Measurements from ENCODE around the gene CUX1. TPM values are rescaled to one million over a fixed set of nuclear protein-coding genes. Genes with fewer than 3 reads are reported as not detected.
"Not testable (repeated sequence)": the region's sequence is repeated elsewhere in the genome, so short reads cannot be mapped to it uniquely, and the experiment has no call there.

CUX1 gene
- total RNA-seq, 3 donors from 2014 or later = 85.2 to 167 (median 120) TPM

- Histone ChIP-seq H3K9me3 (no peaks in the 10 kb centered on the region), H3K36me3 (ENCODE audit: low read depth) (no peaks in the 10 kb centered on the region), H3K4me1 (ENCODE audit: low read depth) (peaks cover 51% of the 10 kb centered on the region), H3K4me3 (no peak overlapping the region)
- TF ChIP-seq CTCF (IDR thresholded peaks at IDR 0.05) = no peak
- ATAC-seq = no peak
- no peak for DNase-seq
- intact Hi-C loops (cut with DNase I, micrococcal nuclease) = no loop called here
Measured at GRCh38 chr7:101880282-101881054, 63.0 kb downstream of the CUX1 start.

- no peaks in the 10 kb centered on the region for H3K9me3 ChIP-seq
- H3K36me3 ChIP-seq (ENCODE audit: low read depth) = no peaks in the 10 kb centered on the region
- no peak for ATAC-seq
- DNase-seq = no peak
- no peak overlapping the region for H3K4me3 ChIP-seq
- no peak for TF ChIP-seq CTCF (IDR thresholded peaks at IDR 0.05)
- intact Hi-C loops (cut with DNase I, micrococcal nuclease) = no loop called here
- peaks cover 54% of the 10 kb centered on the region for H3K4me1 ChIP-seq (ENCODE audit: low read depth)
Measured at GRCh38 chr7:101882005-101882421, 64.6 kb downstream of the CUX1 start.

GRCh38 chr7:101882595-101883564 is 65.5 kb downstream of the CUX1 start:
- no peak for TF ChIP-seq CTCF (IDR thresholded peaks at IDR 0.05)
- no peaks in the 10 kb centered on the region for H3K36me3 ChIP-seq (ENCODE audit: low read depth)
- ATAC-seq = peak; percentile 84
- peak; percentile 65 to 76 (median 70) for DNase-seq
- H3K4me3 ChIP-seq = no peak overlapping the region
- peaks cover 49% of the 10 kb centered on the region for H3K4me1 ChIP-seq (ENCODE audit: low read depth)
- no peaks in the 10 kb centered on the region for H3K9me3 ChIP-seq
- intact Hi-C loops (cut with DNase I, micrococcal nuclease) = no loop called here

GRCh38 chr7:101884671-101885596 is 67.5 kb downstream of the CUX1 start:
- H3K4me1 ChIP-seq (ENCODE audit: low read depth) = peaks cover 41% of the 10 kb centered on the region
- intact Hi-C loops (cut with DNase I, micrococcal nuclease) = no loop called here
- ATAC-seq (no peak), DNase-seq (no peak)
- no peak for TF ChIP-seq CTCF (IDR thresholded peaks at IDR 0.05)
- no peaks in the 10 kb centered on the region for H3K36me3 ChIP-seq (ENCODE audit: low read depth)
- no peaks in the 10 kb centered on the region for H3K9me3 ChIP-seq
- H3K4me3 ChIP-seq = no peak overlapping the region

- H3K9me3 ChIP-seq = no peaks in the 10 kb centered on the region
- peaks cover 38% of the 10 kb centered on the region for H3K4me1 ChIP-seq (ENCODE audit: low read depth)
- TF ChIP-seq CTCF (IDR thresholded peaks at IDR 0.05) = no peak
- DNase-seq (no peak), ATAC-seq (no peak)
- H3K4me3 ChIP-seq = no peak overlapping the region
- intact Hi-C loops (cut with DNase I, micrococcal nuclease) = no loop called here
- no peaks in the 10 kb centered on the region for H3K36me3 ChIP-seq (ENCODE audit: low read depth)
Measured at GRCh38 chr7:101885597-101885955, 68.2 kb downstream of the CUX1 start.

- intact Hi-C loops (cut with DNase I, micrococcal nuclease); H3K9me3 ChIP-seq: not testable (repeated sequence)
- peaks cover 23% of the 10 kb centered on the region for H3K4me1 ChIP-seq (ENCODE audit: low read depth)
Measured at GRCh38 chr7:101887352-101887751, 69.9 kb downstream of the CUX1 start.

GRCh38 chr7:101888564-101888963 is 71.1 kb downstream of the CUX1 start:
- intact Hi-C loops (cut with DNase I, micrococcal nuclease) = not testable (repeated sequence)

More at GRCh38 chr7:101887352-101887751, 69.9 kb downstream of the CUX1 start:
- not testable (repeated sequence) for ATAC-seq; H3K36me3 ChIP-seq (ENCODE audit: low read depth); DNase-seq; H3K4me3 ChIP-seq

More at GRCh38 chr7:101888564-101888963, 71.1 kb downstream of the CUX1 start:
- DNase-seq; ATAC-seq; H3K4me3 ChIP-seq; H3K9me3 ChIP-seq; H3K36me3 ChIP-seq (ENCODE audit: low read depth): not testable (repeated sequence)
- peaks cover 11% of the 10 kb centered on the region for H3K4me1 ChIP-seq (ENCODE audit: low read depth)

All from mucosa of descending colon (tissue), 3 donors.